Erythroblast (primary cell): ENCODE data around the gene INF2.

Experiments
- GATA1 ChIP-seq: IDR thresholded peaks from 2 replicates; pipeline ENCODE4 v1.6.1; 2011; ENCODE audit warnings: low read depth, mild to moderate bottlenecking, control low read depth, low read length, moderate library complexity
- POLR2A ChIP-seq: IDR thresholded peaks from 2 replicates; pipeline ENCODE4 v1.6.1; 2011; ENCODE audit warnings: mild to moderate bottlenecking, low read length

- TF ChIP-seq POLR2A: no peak
- TF ChIP-seq GATA1: no peak
These were observed 64.3 kb downstream of the INF2 start for GRCh38 chr14:104753528-104754212.
